ENCODE measurements around the gene EOMES. TPM values are rescaled to one million over a fixed set of nuclear protein-coding genes. Genes with fewer than 3 reads are reported as not detected.
A peak's percentile ranks its signal among the peaks of the same experiment; 100 is the strongest.

The EOMES gene
- total RNA-seq, 1 donor from 2014 or later, result 0.08 TPM

- DNase-seq (ENCODE audit: missing footprints) (no peak), ATAC-seq (no peak)
- intact Hi-C loops (cut with DNase I), result no loop called here
Observed at GRCh38 chr3:27695636-27696035, 26.5 kb downstream of the EOMES start.

DNA sequence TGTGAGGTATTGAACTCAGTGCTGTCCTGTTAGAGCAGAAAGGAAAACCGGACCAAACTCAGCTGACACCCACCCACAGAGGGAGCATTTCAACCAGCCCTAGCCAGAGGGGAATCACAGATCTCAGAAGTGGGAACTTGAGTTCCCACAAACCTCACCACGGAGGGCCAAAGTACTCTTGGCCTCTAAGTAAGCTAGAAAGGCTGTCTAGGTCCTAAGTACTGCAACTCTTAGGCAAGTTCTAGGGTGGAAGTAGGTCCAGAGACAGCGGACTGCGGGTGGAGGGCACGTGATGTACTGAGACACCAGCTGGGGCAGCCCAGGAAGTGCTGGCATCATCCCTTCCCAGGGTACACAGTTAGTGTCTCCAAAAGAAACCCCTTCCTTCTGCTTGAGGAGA lies 34.1 kb downstream of the EOMES start:
- ATAC-seq (no peak), DNase-seq (ENCODE audit: missing footprints) (no peak)
- intact Hi-C loops (cut with DNase I), result no loop called here

- no peak for DNase-seq (ENCODE audit: missing footprints)
- intact Hi-C loops (cut with DNase I), result no loop called here
Observed at GRCh38 chr3:27686642-27687041, 35.5 kb downstream of the EOMES start.

GRCh38 chr3:27685474-27685873 lies 36.6 kb downstream of the EOMES start:
- DNase-seq (ENCODE audit: missing footprints) (no peak), ATAC-seq (no peak)
- intact Hi-C loops (cut with DNase I), result no loop called here

More at GRCh38 chr3:27686642-27687041, 35.5 kb downstream of the EOMES start:
- no peak for ATAC-seq

DNA sequence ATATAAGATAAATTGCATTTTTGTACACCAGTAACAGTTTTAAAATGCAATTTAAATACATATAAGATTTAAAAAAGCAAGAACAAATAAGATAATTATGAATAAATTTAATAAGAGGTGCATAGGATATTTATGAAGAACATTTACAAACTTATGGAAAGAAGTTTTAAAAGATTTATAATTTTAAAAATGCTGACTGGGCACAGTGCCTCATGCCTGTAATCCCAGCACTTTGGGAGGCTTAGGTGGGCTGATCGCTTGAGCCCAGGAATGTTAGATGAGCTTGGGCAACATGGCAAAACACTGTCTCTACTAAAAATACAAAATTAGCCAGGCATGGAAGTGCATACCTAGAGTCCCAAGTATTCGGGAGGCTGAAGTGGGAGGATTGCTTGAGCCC lies 37.8 kb downstream of the EOMES start:
- ATAC-seq, result no peak
- intact Hi-C loops (cut with DNase I), result no loop called here
- no peak for DNase-seq (ENCODE audit: missing footprints)

- DNase-seq (ENCODE audit: missing footprints) (no peak), ATAC-seq (peak; percentile 44)
- intact Hi-C loops (cut with DNase I), result no loop called here
Observed at GRCh38 chr3:27681249-27681748, 40.8 kb downstream of the EOMES start.

DNA sequence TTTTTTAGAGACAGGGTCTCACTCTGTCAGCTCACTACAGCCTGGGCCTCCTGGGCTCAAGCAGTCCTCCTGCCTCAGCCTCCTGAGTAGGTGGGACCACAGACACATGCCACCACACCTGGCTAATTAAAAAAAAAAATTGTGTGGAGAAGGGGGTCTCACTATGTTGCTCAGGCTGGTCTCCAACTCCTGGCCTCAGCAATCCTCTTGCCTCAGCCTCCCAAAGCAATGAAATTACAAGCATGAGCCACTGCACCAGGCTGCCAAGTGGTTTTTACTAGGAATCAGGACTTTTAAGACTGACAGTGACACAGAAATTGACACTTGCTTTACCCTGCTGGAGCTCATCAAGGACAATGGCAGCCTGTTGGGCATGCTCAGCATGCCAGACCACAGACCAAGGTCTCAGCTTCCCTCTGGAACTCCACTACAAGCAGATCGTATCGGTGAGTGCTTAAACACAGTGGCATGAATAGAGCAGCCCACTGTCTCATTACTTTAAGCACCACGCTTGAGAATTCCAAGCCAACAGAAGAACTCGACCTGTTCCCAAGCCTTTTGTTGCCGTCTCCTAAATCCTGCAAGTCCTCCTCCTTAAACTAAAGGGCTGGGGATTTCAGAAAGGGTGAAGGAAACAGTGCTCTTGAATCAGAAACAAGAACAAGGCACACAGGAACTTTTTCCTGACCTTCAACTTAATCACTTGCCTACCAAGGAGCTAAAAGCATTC lies 41.4 kb downstream of the EOMES start:
- peak; percentile 5 for ATAC-seq
- intact Hi-C loops (cut with DNase I), result no loop called here
- DNase-seq (ENCODE audit: missing footprints), result no peak

DNA sequence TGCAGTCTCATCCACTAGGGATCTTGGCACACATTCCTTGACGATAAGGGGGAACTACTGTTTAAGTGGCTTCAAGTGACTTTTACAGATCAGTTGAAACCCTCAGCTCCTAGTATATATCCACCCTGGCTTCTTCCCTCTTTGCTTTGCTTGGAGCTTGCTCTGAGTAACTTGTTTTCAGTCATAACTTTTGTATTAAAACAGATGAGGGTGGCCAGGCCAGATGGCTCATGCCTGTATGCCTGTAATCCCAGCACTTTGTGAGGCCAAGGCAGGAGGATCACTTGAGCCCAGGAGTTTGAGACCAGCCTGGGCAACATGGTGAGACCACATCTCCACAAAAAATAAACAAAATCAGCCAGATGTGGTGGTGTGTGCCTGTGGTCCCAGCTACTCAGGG lies 42.4 kb downstream of the EOMES start:
- DNase-seq (ENCODE audit: missing footprints) (no peak), ATAC-seq (no peak)
- intact Hi-C loops (cut with DNase I), result loop anchor here (2.0 kb wide), 1 partner anchor 367 kb away; no protein-coding TSS in a partner anchor

- intact Hi-C loops (cut with DNase I), result loop anchor here (2.0 kb wide), 1 partner anchor 365 kb away; no protein-coding TSS in a partner anchor
- ATAC-seq, result no peak
- no peak for DNase-seq (ENCODE audit: missing footprints)
Observed at GRCh38 chr3:27678234-27678633, 43.9 kb downstream of the EOMES start.

GRCh38 chr3:27677565-27677964 lies 44.6 kb downstream of the EOMES start:
- DNase-seq (ENCODE audit: missing footprints) (no peak), ATAC-seq (peak; percentile 73)
- intact Hi-C loops (cut with DNase I), result no loop called here

DNA sequence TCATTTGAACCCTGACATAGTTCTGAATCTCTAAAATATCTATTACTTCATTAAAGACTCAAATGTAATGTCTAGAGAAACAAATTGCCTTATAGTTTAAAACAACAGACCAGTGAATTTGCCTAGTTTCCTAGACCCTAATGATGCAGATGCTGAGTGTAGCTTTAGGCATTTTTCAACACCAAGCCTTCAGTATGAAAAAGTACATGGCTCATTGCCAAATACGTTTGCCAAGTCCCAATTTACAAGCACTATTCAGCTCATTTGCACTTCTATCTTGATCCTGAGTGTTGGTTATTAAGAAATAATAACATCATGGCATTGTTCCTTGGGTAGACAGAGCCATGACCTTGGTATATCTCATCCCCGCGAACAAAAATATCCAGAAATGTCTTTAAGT lies 46.8 kb downstream of the EOMES start:
- ATAC-seq, result no peak
- intact Hi-C loops (cut with DNase I), result no loop called here
- no peak for DNase-seq (ENCODE audit: missing footprints)

DNA sequence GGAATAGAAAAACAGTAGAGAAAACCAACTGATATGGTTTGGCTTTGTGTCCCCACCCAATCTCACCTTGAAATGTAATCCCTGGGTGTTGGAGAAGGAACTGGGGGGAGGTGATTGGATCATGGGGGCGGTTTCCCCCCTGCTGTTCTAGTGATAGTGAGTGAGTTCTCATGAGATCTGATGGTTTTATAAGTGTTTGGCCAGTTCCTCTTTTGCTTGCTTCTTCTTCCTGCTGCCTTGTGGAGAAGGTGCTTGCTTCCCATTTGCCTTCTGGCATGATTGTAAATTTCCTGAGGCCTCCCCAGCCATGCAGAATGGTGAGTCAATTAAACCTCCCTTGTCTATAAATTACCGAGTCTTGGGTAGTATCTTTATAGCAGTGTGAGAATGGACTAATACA lies 48.4 kb downstream of the EOMES start:
- no peak for ATAC-seq
- intact Hi-C loops (cut with DNase I), result no loop called here
- DNase-seq (ENCODE audit: missing footprints), result no peak

- DNase-seq (ENCODE audit: missing footprints) (no peak), ATAC-seq (no peak)
- intact Hi-C loops (cut with DNase I), result no loop called here
Observed at GRCh38 chr3:27671101-27671500, 51.0 kb downstream of the EOMES start.

- no peak for ATAC-seq
- no peak for DNase-seq (ENCODE audit: missing footprints)
- intact Hi-C loops (cut with DNase I), result no loop called here
Observed at GRCh38 chr3:27670619-27671018, 51.5 kb downstream of the EOMES start.

GRCh38 chr3:27669591-27669990 lies 52.5 kb downstream of the EOMES start:
- DNase-seq (ENCODE audit: missing footprints), result no peak
- no peak for ATAC-seq
- intact Hi-C loops (cut with DNase I), result no loop called here

GRCh38 chr3:27667751-27668150 lies 54.4 kb downstream of the EOMES start:
- intact Hi-C loops (cut with DNase I), result no loop called here

GRCh38 chr3:27666708-27667107 lies 55.4 kb downstream of the EOMES start:
- intact Hi-C loops (cut with DNase I), result no loop called here
- DNase-seq (ENCODE audit: missing footprints) (peak; percentile 91), ATAC-seq (peak; percentile 71)

More at GRCh38 chr3:27667751-27668150, 54.4 kb downstream of the EOMES start:
- ATAC-seq (no peak), DNase-seq (ENCODE audit: missing footprints) (no peak)

DNA sequence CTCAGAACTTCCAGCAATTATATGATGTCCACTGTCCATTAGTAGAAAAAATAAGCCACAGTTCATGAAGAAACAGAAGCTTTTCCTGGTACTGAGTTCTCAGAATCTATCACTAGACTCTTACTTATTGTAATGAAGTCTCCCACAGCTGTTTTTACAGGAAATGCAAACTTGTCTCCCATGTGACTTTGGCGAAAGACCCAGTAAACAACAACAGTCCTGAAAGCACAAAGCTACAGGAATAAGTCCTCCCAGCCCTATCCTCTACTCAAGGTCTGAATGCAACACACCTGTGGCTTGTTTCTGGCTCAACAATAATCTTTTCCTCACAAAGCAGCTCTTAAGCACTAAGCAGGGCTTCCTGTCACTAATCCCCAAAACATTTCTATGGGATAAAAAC lies 55.9 kb downstream of the EOMES start:
- DNase-seq (ENCODE audit: missing footprints) (no peak), ATAC-seq (no peak)
- intact Hi-C loops (cut with DNase I), result no loop called here
